ENCODE results near the gene SALL1. TPM values are rescaled to one million over a fixed set of nuclear protein-coding genes. Genes with fewer than 3 reads are reported as not detected.

SALL1 gene
- total RNA-seq, 1 experiment from 2014 or later: 101 TPM

DNA sequence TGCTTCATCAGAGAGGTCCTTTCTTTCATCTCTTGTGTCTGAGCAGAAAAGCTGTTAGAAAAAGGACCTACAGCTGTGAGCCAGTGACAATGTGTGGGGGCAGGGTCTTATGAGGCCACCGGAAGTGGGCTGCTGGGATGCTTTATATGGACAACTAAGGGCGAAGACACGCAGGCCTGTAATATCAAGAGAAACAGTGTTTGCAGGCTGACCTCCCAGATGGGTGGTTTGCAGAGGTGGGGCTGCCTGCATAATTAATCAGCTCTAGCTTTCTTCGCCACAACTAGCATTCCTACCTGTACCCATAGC is 30.4 kb upstream of the SALL1 start:
- Histone ChIP-seq H3K4me1 (ENCODE audit: insufficient read depth, low read length) (peaks cover 19% of the 10 kb centered on the region), H2BK5ac (ENCODE audit: insufficient read length, low read length) (no peak overlapping the region), H2BK120ac (ENCODE audit: low read depth, low read length, poor library complexity, severe bottlenecking) (no peak overlapping the region), H4K5ac (ENCODE audit: insufficient read length, low read depth, low read length) (no peak overlapping the region), H3K4me2 (ENCODE audit: insufficient read depth, insufficient read length, low read length) (peak overlapping the region; percentile 59), H4K91ac (ENCODE audit: insufficient read length, low read depth, low read length) (no peak overlapping the region), H4K20me1 (ENCODE audit: control insufficient read depth, insufficient read depth, insufficient read length) (no peaks in the 10 kb centered on the region), H3K18ac (ENCODE audit: insufficient read length, low read depth, low read length) (peak overlapping the region; percentile 54), H3K23ac (ENCODE audit: insufficient read length, low read depth, low read length) (no peak overlapping the region), H3K79me1 (ENCODE audit: insufficient read depth, low read depth, low read length, poor library complexity, severe bottlenecking) (no peaks in the 10 kb centered on the region), H3K4ac (ENCODE audit: low read depth, low read length) (no peak overlapping the region), H3K14ac (ENCODE audit: insufficient read depth, low read length) (no peak overlapping the region), H3K9ac (ENCODE audit: extremely low read depth, insufficient read length, low read length) (no peak overlapping the region), H3K79me2 (ENCODE audit: insufficient read depth, low read length) (no peaks in the 10 kb centered on the region), H2BK12ac (ENCODE audit: insufficient read length, low read depth, low read length) (no peak overlapping the region), H3K27ac (ENCODE audit: insufficient read length, low read depth, low read length) (peak overlapping the region; percentile 91), H3K23me2 (ENCODE audit: insufficient read length, low read depth, low read length, poor library complexity, severe bottlenecking) (no peaks in the 10 kb centered on the region), H3K9me3 (ENCODE audit: control insufficient read depth, low read depth, low read length) (no peaks in the 10 kb centered on the region), H4K8ac (replicated peaks; ENCODE audit: insufficient read length, low read depth, low read length) (no peak overlapping the region), H2BK15ac (ENCODE audit: low read depth, low read length) (no peak overlapping the region), H3K56ac (ENCODE audit: insufficient read length, low read depth, low read length) (no peak overlapping the region), H2BK20ac (ENCODE audit: low read depth, low read length, poor library complexity, severe bottlenecking) (no peak overlapping the region), H3K27me3 (ENCODE audit: insufficient read depth, low read length) (no peaks in the 10 kb centered on the region), H2AK5ac (ENCODE audit: insufficient read length, low read length) (no peak overlapping the region), H2AFZ (ENCODE audit: low read length) (no peak overlapping the region), H3T11ph (ENCODE audit: low read length) (no peak overlapping the region)
- no peaks in the 10 kb centered on the region for H3K9me3 Mint-ChIP-seq
- WGBS (ENCODE audit: extremely low coverage, insufficient read length, low lambda C conversion rate): no CpG with 5 or more reads among the region's 4 CpGs
- H3K27ac Mint-ChIP-seq: peak overlapping the region; percentile 83 to 96 (median 95)
- H3K4me3 Mint-ChIP-seq: peak overlapping the region; percentile 11 to 70
- no peaks in the 10 kb centered on the region; a peak in 2 of 7 replicates for H3K36me3 Mint-ChIP-seq (ENCODE audit: insufficient read depth in 1 of 3, low read depth in 3 of 3)
- peaks cover 55 to 60% of the 10 kb centered on the region in 2 experiments for H3K4me1 Mint-ChIP-seq
- peak; percentile 82 for DNase-seq
- TF ChIP-seq, protein P1, sequence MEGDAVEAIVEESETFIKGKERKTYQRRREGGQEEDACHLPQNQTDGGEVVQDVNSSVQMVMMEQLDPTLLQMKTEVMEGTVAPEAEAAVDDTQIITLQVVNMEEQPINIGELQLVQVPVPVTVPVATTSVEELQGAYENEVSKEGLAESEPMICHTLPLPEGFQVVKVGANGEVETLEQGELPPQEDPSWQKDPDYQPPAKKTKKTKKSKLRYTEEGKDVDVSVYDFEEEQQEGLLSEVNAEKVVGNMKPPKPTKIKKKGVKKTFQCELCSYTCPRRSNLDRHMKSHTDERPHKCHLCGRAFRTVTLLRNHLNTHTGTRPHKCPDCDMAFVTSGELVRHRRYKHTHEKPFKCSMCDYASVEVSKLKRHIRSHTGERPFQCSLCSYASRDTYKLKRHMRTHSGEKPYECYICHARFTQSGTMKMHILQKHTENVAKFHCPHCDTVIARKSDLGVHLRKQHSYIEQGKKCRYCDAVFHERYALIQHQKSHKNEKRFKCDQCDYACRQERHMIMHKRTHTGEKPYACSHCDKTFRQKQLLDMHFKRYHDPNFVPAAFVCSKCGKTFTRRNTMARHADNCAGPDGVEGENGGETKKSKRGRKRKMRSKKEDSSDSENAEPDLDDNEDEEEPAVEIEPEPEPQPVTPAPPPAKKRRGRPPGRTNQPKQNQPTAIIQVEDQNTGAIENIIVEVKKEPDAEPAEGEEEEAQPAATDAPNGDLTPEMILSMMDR (conservative IDR thresholded peaks at IDR 0.05): no peak
- peaks cover 1% of the 10 kb centered on the region; the same call in 1 of the 2 replicates for H3K27me3 Mint-ChIP-seq (ENCODE audit: low read depth)
